GM19372 (cell line): ENCODE data around the gene PCSK9.

Experiments
- ATAC-seq: cut with Tn5 transposase; IDR thresholded peaks from one replicate; pipeline ENCODE4 v1.9.1; 2021; ENCODE audit warnings: mild to moderate bottlenecking, low read depth, moderate library complexity; ENCODE audit not compliant: unreplicated experiment

PCSK9 gene

DNA sequence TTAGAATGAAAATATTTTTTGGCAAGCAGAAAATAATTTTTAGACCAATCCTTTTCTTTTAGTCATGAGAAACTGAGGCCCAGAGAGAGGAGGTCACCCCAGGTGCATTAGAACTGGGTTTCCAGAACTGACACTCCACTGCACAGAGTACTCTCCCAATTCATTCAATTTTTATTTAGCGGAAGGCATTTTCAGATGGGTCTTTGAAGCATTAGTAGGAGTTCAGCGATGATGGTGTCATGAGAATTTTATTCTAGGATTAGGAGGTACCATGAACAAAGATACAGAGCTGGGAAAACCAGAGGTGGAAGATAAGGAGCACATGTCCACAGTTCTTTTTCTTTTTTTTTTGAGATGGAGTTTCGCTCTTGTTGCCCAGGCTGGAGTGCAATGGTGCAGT is 2.3 kb downstream of the PCSK9 start:
- no peak for ATAC-seq

DNA sequence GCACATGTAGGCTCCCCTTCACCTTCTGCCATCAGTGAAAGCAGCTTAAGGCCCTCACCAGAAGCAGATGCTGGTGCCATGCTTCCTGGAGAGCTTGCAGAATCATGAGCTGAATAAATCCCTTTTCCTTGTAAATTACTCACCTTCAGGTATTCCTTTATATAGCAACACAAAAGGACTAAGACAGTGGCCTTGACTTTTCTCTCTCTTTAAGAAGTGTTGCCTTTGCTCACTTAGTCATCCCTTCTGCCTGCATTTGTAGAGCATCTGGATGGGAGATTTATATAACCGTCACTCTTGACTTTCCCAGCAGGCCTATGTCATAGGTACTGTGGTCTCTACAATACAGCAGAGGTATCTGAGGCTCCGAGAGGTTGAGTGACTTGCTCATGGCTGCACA is 3.7 kb downstream of the PCSK9 start:
- no peak for ATAC-seq

DNA sequence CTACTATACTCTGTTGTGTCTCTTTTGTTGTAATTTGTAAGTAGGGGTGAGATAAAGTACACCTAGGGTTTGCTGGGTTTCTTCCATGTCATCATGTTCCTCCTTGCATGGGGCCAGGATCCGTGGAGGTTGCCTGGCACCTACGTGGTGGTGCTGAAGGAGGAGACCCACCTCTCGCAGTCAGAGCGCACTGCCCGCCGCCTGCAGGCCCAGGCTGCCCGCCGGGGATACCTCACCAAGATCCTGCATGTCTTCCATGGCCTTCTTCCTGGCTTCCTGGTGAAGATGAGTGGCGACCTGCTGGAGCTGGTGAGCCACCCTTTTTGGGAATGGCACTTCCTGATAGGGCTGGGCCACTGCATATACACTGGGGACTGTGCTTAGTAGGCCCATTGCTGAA is 4.4 kb downstream of the PCSK9 start:
- no peak for ATAC-seq

DNA sequence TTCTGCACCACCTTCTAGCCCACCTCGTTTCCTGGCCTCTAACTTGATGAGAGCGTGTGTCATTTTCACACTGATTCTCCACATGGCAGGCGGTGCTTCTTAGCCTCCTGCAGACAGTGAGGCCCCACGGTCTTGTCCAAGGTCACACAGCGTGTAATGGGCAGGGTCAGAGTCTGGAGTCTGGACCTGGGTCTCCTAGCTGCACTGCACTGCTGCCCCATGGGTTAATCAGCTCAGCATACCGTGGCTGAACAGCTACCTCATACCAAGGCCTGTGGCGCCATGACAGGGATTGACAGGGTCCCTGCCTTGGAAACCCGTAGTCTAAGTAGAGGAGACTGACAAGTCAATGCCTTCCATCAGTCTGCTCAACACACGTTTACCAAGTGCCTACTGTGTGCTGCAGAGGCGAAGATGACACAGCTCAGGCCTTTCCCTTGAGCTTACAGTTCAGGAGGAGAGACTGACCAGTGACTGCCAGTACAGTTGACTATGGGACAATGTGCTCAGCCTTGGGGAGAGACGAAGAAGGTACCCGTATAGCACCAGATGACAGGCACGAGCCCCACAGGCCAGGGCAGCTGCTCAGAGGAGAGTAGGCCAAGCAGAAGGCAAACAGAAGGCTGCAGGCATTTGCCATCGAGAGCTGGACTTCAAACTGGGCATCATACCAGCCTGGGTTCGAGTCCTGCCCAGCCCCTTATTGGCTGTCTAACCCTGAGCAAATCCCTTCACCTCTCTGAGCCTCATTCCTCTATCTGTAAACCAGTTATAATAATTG is 5.5 kb downstream of the PCSK9 start:
- no peak for ATAC-seq

DNA sequence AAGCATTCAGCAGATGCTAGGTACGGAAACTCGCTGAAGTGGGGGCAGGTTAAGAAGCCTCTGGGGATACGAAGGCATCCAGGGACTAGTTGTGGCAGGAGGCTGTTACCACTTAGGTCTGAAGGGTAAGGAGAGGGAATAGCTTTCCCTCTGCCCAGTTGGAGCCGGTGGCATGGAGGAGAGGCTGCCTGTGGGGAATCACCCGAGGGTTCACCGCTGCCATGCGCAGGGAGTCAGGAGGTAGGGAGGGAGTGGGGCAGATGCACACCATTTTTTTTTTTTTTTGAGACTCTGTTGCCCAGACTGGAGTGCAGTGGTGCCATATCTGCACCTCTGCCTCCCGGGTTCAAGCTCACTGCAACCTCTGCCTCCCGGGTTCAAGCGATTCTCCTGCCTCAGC is 6.1 kb downstream of the PCSK9 start:
- no peak for ATAC-seq

DNA sequence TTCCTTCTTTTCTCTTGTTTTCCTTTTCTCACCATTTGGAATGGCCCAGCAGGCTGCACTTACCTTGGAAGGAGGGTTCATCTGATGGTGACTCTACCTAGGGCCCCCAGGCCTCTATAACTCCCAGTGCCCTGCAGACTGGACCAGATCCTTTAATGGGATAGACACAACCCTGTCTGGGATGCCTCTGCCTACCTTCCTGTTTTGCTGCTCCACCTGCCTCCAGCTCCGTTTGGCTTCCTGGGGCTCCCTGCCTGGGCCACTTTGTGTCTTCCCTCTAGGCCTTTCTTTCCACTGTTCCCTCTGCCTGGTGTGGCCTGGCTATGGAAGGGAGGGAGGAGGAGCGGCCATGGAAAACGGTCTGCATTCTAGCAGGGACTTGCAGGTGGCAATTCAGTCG is 7.5 kb downstream of the PCSK9 start:
- no peak for ATAC-seq

DNA sequence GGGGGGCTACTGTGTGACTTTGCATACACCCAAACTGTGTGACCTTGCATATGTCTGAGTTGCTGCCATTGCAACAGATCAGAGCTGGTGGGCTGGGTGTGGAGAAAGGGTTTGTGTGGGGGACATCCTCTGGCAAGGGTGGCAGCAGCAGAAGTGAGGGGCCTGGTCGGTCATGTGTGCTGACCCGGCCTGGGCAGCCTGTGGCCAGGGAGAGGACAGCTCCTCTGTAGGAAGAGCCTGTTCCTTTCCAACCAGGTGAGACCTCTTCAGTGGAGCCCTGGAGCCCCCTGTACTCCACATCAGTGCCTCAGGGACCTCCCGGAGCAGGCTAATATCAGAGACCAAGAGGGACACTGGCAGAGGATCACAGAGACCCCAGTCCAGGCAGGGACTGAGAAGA is 8.3 kb downstream of the PCSK9 start:
- ATAC-seq: no peak

DNA sequence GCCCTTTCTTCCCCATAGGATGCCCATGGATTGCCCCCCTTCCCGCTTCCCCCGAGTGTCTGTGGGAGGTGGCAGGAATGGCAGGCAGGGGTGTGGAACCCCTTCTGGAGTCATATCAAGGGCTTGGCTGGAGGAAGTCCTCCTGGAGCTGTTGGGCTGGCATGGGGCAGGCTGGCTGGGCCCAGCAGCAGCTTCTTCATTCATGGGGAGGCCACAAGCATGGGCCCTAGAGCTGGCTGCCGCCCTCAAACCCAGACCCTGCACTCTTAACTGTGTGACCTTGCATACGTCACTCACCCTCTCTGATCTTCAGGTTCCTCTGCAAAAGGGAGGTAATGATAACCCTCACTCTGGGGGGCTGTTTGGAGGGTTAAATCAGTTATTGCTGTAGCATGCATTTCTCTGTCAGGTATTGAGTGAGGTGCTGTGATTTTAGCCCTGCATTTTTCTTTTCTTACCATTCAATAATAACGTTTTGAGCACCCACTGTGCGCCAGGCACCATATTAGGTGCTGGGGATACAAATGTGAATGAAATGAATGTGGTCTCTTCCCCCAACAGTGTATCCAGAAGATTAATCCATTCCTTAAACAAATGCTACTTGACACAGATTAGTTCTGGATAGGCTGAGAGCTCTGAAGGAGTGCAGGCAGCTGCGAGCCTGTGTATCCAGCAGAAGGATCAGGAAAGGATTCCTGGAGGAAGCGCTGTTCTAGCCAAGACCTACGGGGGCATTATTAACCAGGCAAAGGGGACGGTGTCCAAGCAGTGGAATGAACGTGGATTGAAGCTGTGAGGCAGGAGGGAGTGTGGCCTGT is 9.3 kb downstream of the PCSK9 start:
- no peak for ATAC-seq

DNA sequence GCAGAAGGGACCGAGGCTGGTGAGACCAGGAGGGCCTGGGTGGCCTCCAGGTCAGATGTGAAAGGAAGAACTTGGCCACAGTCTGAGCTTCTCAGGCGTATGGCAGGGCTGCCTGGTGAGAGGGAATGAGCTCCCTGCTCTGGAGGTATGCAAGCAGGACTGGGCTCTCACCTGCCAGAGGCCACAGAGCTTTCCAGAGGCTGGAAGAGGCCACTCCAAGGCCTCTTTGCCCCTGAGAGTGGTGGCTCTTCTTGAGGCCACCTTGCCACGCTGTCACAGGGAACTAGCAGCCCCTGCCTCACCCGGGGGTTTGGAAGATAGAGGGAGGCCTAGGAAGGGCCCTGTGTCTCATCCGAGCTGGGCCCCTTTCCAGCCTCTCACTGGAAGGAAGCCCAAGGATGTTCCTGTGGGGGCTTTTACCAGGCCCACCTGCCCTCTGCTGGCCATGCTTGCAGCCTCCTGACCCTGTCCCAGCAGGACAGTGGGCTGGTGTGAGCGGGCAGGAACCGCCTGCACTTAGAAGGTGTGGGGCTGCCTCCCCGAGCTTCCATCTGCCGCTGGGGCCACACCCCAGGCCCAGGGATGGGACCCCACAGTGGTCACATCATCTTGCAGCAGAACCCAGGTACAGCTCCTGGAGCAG is 10.0 kb downstream of the PCSK9 start:
- no peak for ATAC-seq

DNA sequence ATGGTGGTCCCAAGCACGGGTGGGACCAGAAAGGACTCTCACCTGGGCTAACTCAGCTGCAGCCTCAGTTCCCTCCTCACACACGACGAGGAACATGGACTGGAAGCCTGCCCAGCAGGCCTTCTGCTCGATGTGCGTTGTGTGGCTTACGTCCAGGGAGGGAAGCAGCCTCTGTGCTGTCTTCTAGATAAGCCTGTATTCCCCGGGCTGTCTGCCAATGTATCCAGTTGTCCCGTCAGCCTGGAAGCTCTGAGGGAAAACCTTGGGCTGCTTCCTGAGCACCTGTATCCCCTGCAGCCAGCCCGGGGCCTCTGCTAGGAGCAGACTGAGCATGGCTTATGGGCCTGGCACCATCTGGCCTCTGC is 10.5 kb downstream of the PCSK9 start:
- no peak for ATAC-seq

DNA sequence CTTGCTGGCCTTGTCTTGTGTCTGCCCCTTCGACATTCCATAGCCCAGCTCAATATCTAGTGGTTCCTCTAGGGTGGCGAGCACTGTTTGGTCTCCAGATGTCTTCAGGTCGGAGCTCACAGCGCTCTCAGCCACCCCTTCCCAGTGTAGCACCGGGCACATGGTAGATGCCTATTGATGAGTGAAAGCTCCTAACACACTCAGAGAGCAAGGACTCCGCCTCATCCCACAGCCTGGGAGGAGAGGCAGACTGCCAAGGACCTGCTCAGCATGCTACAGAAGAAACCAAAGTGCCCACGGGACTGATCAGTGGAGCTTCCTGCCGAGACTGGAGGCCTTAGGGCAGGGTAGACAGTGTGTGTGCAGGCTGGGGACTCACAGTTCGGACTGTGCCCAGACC is 10.9 kb downstream of the PCSK9 start:
- ATAC-seq: no peak

DNA sequence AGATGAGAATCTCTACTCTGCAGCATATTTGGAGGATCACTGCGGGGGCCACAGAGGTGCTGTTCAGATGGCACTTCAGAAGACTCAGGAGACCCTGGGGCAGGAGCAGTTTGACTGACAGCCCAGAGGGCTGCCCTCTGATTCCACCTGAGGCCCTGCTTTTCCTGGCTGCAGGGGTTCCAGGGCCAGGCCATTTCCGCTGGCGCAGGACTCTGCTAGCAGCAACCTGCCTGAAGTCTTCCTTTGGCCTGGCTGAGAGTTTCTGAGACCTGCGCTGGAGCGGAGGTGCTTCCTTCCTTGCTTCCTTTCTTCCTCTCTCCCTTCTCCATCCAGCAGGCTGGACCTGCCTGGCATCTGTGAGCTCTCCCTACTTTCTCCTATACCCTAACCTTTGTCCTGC is 11.8 kb downstream of the PCSK9 start:
- ATAC-seq: no peak

DNA sequence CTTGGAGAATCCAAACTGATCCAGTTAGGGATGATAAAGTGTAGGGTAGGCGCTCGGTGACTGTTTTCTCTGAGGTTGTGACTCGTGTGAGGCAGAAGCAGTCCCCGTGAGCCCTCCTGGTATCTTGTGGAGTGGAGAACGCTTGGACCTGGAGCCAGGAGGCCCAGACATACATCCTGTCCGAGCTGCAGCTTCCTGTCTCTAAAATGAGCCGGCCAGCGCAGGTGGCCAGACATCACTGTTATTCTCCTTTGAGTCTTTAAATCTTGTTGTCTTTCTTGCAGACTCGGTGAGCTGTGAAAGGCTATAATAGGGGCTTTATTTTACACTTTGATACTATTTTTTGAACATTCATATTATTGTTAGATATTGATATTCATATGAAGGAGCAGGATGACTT is 12.3 kb downstream of the PCSK9 start:
- ATAC-seq: no peak

DNA sequence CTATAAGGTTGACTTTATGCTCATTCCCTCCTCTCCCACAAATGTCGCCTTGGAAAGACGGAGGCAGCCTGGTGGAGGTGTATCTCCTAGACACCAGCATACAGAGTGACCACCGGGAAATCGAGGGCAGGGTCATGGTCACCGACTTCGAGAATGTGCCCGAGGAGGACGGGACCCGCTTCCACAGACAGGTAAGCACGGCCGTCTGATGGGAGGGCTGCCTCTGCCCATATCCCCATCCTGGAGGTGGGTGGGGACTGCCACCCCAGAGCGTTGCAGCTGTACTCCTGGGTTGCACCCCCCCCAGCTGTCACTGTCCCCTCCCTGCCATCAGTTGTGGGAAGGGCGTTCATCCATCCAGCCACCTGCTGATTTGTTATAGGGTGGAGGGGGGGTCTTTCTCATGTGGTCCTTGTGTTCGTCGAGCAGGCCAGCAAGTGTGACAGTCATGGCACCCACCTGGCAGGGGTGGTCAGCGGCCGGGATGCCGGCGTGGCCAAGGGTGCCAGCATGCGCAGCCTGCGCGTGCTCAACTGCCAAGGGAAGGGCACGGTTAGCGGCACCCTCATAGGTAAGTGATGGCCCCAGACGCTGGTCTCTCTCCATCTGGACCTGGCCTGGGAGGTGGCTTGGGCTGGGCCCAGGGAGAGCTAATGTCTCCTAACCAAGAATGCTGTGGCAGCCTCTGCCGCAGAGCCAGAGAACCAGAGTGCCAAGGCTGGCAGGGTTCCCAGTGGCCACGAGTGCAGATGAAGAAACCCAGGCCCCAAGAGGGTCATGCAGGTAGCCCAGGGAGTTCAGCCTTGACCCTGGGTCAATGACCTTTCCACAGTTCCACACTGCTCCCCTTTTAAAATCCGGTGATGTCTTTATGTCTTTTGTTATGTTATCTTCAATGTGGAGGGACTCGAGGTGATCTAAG is 13.1 kb downstream of the PCSK9 start:
- no peak for ATAC-seq

DNA sequence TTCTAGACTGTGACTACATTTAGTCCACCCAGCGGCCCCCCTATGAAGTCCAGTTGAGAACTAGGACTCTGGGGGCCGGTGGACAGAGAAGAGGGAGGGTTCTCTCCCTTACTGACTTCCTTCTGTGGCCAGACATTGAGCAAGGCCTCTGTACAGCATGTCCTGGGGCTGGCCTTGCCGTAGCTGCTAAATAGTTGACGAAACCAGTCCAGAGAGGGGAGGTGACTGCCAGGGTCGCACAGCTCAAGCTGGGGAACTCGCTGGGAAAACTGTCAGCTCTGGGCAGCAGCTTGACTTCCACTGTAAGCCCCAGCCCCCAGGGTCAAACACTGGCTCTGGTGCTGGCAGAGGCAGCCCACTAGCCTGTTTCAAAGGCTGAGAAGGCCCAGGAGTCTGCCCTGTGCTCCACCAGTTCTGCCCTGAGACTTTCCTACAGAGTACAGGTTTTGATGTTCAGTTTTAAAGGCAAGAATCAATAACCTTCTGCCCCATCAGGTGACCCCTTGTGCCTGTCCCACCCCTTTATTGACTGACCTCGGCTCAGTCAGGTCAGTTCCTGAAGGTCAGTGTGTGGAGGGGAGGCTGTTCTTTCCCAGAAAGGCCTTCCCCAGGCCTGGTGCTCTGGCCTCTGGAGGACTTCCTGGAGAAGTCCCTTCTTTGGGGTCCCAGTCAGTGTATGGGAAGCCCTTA is 14.1 kb downstream of the PCSK9 start:
- ATAC-seq: no peak

DNA sequence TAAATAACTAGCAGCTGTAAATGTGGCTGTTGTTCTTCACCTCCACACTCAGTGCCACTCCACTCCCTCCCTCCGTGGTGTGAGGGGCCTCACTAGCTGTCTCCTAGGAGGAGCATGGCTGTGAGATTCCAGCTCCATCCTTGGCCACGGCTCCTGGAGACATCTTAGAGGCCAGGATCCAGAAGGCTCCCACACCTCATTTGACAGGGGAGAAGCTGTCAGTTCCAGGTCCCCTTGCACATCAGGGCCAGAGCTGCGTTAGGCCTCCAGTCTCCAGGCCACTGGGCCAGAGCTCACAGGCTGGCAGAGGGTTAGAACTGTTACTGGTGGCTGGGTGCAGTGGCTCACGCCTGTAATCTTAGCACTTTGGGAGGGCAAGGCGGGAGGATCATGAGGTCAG is 15.0 kb downstream of the PCSK9 start:
- no peak for ATAC-seq

DNA sequence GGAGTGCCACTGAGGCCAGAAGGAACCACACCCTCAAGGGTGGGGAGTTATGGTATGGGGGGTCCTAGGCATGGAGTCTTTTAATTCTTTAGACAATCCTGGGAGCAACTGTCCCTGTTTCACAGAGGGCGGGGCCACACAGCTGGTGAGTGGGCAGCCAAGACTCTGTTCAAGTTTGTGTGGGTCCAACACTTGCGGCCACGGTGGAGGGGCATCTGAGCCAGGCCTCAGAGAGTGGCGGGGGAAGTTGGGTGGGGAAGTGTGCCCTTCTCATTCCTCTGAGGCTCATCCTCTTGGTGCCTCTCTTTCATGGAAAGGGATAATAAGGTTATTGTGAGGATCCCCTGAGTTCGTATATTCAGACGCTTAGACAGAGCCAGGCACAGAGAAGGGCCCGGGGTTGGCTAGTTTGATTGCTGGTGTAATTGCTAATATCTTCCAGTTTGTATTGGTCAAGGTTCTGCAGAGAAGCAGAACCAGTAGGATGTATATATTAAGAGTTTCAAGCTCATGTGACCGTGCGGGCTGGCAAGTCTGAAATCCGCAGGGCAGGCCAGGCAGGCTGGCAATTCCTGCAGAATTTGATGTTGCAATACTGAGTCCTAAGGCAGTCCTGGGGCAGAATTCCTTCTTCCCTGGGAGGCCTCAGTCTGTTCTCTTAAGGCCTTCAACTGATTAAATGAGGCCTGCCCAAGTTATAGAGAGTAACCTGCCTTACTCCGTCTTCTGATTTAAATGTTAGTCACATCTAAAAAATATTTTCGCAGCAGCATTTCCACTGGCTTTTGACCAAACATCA is 15.9 kb downstream of the PCSK9 start:
- no peak for ATAC-seq

DNA sequence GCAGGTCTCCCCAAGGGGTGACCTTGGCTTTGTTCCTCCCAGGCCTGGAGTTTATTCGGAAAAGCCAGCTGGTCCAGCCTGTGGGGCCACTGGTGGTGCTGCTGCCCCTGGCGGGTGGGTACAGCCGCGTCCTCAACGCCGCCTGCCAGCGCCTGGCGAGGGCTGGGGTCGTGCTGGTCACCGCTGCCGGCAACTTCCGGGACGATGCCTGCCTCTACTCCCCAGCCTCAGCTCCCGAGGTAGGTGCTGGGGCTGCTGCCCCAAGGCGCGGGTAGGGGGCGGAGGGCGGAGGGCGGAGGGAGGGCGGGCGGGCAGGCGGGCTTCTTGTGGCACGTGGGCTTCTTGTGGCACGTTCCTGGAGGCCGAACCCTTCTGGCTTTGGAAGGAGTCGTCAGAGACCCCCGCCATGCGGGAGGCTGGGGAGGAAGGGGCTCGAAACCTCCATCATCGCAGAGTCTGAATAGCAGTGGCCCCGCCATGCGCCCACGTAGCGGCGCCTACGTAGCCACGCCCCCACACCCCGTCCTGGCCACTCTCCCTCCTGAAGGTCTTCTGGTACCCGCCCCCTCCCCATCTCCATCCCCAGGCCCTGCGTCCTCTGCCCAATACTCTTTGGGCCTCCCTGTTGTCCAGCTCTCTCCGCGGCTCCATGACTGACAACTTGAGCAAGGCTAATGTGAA is 16.7 kb downstream of the PCSK9 start:
- ATAC-seq: no peak

DNA sequence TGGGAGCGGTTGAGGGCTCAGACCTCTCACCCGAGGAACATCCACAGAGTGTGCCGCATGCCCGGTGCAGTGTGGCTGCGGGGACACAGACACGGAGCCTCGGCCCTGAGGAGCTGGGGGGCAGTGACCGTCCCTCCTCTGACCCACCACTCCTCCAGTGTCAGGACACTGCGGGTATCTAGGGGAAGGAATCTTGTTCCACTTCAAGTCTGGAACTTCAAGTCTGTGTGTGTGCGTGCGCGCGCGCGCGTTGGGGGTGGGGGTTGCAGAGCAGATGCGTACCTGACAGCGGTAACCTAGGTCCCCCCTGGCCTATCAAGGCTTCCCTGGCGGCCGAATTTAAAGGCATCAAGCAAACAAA is 17.3 kb downstream of the PCSK9 start:
- ATAC-seq: no peak
